DND-41 (cell line): ENCODE measurements around the gene ZSWIM5.

Experiments
- CTCF ChIP-seq: IDR thresholded peaks from 2 replicates; pipeline ENCODE4 v1.5.1; 2012; ENCODE audit warnings: borderline replicate concordance, low read length, moderate library complexity, mild to moderate bottlenecking; ENCODE audit not compliant: poor library complexity, severe bottlenecking; ENCODE audit errors: extremely low read depth
- EZH2 ChIP-seq: IDR thresholded peaks from 3 replicates; pipeline ENCODE4 v1.6.1; 2012; ENCODE audit warnings: borderline replicate concordance, low read depth, mild to moderate bottlenecking, moderate library complexity, low read length, inconsistent platforms; ENCODE audit not compliant: severe bottlenecking

GRCh38 chr1:45244660-45245059, 38.3 kb upstream of the ZSWIM5 start:
- TF ChIP-seq EZH2 (no peak), CTCF (no peak)
